OCI-LY1 (cell line): Measurements from ENCODE around the gene SLC25A11.

Source experiments
- H2AFZ ChIP-seq: fragments of 200-600 bp; sonication (generic), shearing (Covaris generic); 2 replicates; pipeline ENCODE4 v1.6.0; 2014; ENCODE audit warnings: antibody characterized with exemption, mild to moderate bottlenecking, low read length
- H3F3A ChIP-seq: fragments of 200-600 bp; sonication (generic), shearing (Covaris generic); 2 replicates; pipeline ENCODE4 v1.6.0; 2014; ENCODE audit warnings: mild to moderate bottlenecking, antibody characterized with exemption, low read length, moderate library complexity; ENCODE audit not compliant: insufficient read depth
- H3K27ac ChIP-seq: fragments of 200-600 bp; sonication (generic); 2 replicates; pipeline ENCODE4 v1.5.1; 2014; ENCODE audit warnings: low read length, mixed run types, mild to moderate bottlenecking, low read depth; ENCODE audit not compliant: poor library complexity, severe bottlenecking
- H3K27me3 ChIP-seq: fragments of 200-600 bp; sonication (generic); 2 replicates; pipeline ENCODE4 v1.6.0; 2014; ENCODE audit warnings: antibody characterized with exemption, mild to moderate bottlenecking, low read length, moderate library complexity; ENCODE audit not compliant: insufficient read depth
- H3K36me3 ChIP-seq: fragments of 200-600 bp; sonication (generic); 2 replicates; pipeline ENCODE4 v1.6.1; 2014; ENCODE audit warnings: mild to moderate bottlenecking, antibody characterized with exemption, low read length, moderate library complexity, mixed read lengths; ENCODE audit not compliant: insufficient read depth
- H3K4me1 ChIP-seq: fragments of 200-600 bp; sonication (generic); 2 replicates; pipeline ENCODE4 v1.5.1; 2014; ENCODE audit warnings: mild to moderate bottlenecking, low read length, moderate library complexity; ENCODE audit not compliant: insufficient read depth, severe bottlenecking
- H3K4me2 ChIP-seq: fragments of 200-600 bp; sonication (generic), shearing (Covaris generic); 2 replicates; pipeline ENCODE4 v1.6.1; 2014; ENCODE audit warnings: low read length
- H3K4me3 ChIP-seq: fragments of 200-600 bp; sonication (generic); 2 replicates; pipeline ENCODE4 v1.5.1; 2014; ENCODE audit warnings: low read length, low read depth, mild to moderate bottlenecking, mixed read lengths; ENCODE audit not compliant: poor library complexity, severe bottlenecking
- H3K79me2 ChIP-seq: fragments of 200-600 bp; shearing (Covaris generic); 2 replicates; pipeline ENCODE4 v1.6.1; 2016; ENCODE audit warnings: mixed run types, low read length, mixed read lengths; ENCODE audit not compliant: insufficient read depth
- H3K9ac ChIP-seq: fragments of 200-600 bp; sonication (generic), shearing (Covaris generic); 2 replicates; pipeline ENCODE4 v1.6.1; 2014; ENCODE audit warnings: mild to moderate bottlenecking, low read length, mixed read lengths
- H3K9me2 ChIP-seq: fragments of 200-600 bp; sonication (generic), shearing (Covaris generic); 2 replicates; pipeline ENCODE4 v1.6.1; 2014; ENCODE audit warnings: low read depth, mild to moderate bottlenecking, low read length, mixed read lengths
- H3K9me3 ChIP-seq: fragments of 200-600 bp; shearing (Covaris generic); 2 replicates; pipeline ENCODE4 v1.6.1; 2014; ENCODE audit warnings: low read length, mixed read lengths
- H4K20me1 ChIP-seq: fragments of 200-600 bp; sonication (generic), shearing (Covaris generic); 2 replicates; pipeline ENCODE4 v1.6.0; 2016; ENCODE audit warnings: mild to moderate bottlenecking, low read length; ENCODE audit not compliant: insufficient read depth
- CTCF ChIP-seq: fragments of 200-600 bp; sonication (generic), shearing (Covaris generic); IDR thresholded peaks from 2 replicates; pipeline ENCODE4 v1.5.1; 2017; ENCODE audit warnings: mild to moderate bottlenecking, antibody characterized with exemption, low read length, moderate library complexity, mixed read lengths
- EZH2 ChIP-seq: fragments of 200-600 bp; sonication (generic), shearing (Covaris generic); IDR thresholded peaks from 2 replicates; pipeline ENCODE4 v1.8.0; 2017; ENCODE audit warnings: borderline replicate concordance, mixed run types, mild to moderate bottlenecking, antibody characterized with exemption, low read length, moderate library complexity, mixed read lengths

The SLC25A11 gene

DNA sequence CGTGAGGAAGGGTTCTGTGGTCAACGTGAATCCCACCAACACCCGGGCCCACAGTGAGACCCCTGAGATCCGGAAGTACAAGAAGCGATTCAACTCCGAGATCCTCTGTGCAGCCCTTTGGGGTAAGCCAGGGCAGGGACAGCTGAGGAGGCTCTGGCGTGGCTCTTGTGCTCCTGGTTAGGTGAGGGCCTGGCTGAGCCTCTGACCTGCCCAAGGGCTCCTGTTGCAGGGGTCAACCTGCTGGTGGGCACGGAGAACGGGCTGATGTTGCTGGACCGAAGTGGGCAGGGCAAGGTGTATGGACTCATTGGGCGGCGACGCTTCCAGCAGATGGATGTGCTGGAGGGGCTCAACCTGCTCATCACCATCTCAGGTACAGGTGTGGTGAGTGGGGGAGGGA, 44.7 kb downstream of the SLC25A11 start:
- Histone ChIP-seq H3K9me3 (no peaks in the 10 kb centered on the region), H4K20me1 (no peaks in the 10 kb centered on the region), H3K4me1 (peaks cover 9% of the 10 kb centered on the region), H3F3A (no peaks in the 10 kb centered on the region), H3K4me3 (no peak overlapping the region), H3K36me3 (peaks cover 54% of the 10 kb centered on the region), H3K79me2 (no peaks in the 10 kb centered on the region), H3K4me2 (no peak overlapping the region), H3K27me3 (no peaks in the 10 kb centered on the region), H3K9ac (no peak overlapping the region), H2AFZ (no peak overlapping the region), H3K27ac (no peak overlapping the region), H3K9me2 (no peaks in the 10 kb centered on the region)
- TF ChIP-seq EZH2 (no peak), CTCF (no peak)

DNA sequence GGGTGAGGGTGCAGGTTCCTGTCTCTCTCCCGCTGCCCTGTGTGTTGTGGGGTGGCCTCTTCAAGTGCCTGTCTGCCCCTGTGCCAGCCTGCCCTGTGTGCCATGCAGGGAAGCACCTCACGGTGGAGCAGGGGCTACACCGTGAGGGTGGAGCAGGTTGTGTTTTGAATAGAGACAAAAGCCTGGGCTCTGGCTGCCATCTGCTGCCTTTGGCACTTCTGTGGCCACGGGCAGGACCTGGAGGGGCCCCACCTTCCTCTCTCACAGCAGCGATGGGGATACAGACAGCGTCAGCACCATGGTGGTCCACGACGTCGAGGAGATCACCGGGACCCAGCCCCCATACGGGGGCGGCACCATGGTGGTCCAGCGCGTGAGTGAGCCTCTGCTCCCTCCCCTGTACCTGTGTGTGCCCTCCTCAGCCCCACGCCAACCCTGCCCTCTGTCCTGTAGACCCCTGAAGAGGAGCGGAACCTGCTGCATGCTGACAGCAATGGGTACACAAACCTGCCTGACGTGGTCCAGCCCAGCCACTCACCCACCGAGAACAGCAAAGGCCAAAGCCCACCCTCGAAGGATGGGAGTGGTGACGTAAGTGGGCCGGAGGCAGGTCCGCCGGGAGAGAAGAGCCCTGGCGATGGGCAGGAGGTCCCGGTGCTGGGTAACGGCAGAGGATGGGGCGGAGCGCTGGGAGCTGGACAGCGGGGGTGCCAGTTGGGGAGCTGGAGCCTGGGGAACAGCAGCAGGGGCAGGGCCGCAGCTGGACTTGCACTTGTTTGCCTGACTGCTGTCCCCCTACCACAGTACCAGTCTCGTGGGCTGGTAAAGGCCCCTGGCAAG, 45.9 kb downstream of the SLC25A11 start:
- Histone ChIP-seq H3F3A (no peaks in the 10 kb centered on the region), H3K9me2 (no peaks in the 10 kb centered on the region), H3K4me1 (peaks cover 3% of the 10 kb centered on the region), H3K79me2 (no peaks in the 10 kb centered on the region), H3K27ac (no peak overlapping the region), H3K4me3 (no peak overlapping the region), H2AFZ (no peak overlapping the region), H3K9me3 (no peaks in the 10 kb centered on the region), H3K36me3 (peaks cover 56% of the 10 kb centered on the region), H3K4me2 (no peak overlapping the region), H3K9ac (no peak overlapping the region), H3K27me3 (no peaks in the 10 kb centered on the region), H4K20me1 (no peaks in the 10 kb centered on the region)
- TF ChIP-seq CTCF (no peak), EZH2 (no peak)

DNA sequence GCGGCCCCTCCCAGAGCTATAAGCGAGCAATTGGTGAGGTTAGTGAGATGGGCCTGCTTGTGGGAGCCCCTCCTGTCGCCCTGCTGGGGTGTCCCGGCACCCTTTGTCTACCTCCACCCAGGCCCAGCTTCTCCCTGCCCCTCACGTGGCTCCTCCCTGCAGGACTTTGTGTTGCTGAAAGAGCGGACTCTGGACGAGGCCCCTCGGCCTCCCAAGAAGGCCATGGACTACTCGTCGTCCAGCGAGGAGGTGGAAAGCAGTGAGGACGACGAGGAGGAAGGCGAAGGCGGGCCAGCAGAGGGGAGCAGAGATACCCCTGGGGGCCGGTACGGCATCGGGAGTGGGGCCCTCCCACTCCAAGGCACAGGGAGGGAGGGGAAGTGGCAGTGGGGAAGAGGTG, 46.6 kb downstream of the SLC25A11 start:
- H3K27ac ChIP-seq: no peak overlapping the region
- no peaks in the 10 kb centered on the region for H3K9me3 ChIP-seq
- H3K79me2 ChIP-seq: no peaks in the 10 kb centered on the region
- H3K27me3 ChIP-seq: no peaks in the 10 kb centered on the region
- H2AFZ ChIP-seq: no peak overlapping the region
- H3K36me3 ChIP-seq: peaks cover 59% of the 10 kb centered on the region
- H3K4me1 ChIP-seq: no peaks in the 10 kb centered on the region
- no peak overlapping the region for H3K4me2 ChIP-seq
- H3K4me3 ChIP-seq: no peak overlapping the region
- H3K9ac ChIP-seq: no peak overlapping the region
- no peaks in the 10 kb centered on the region for H3K9me2 ChIP-seq
- TF ChIP-seq CTCF (no peak), EZH2 (no peak)
- no peaks in the 10 kb centered on the region for H3F3A ChIP-seq
- H4K20me1 ChIP-seq: no peaks in the 10 kb centered on the region
